Osteoblast (primary cell): ENCODE data around the gene PHYKPL. TPM values are rescaled to one million over a fixed set of nuclear protein-coding genes. Genes with fewer than 3 reads are reported as not detected.

ENCODE experiments used
- DNase-seq: peaks from one replicate; pipeline ENCODE4 v3.0.0; 2011; ENCODE audit warnings: low spot score, mixed read lengths; ENCODE audit not compliant: insufficient read length; ENCODE audit errors: missing footprints
- H2AFZ ChIP-seq: 2 replicates; pipeline ENCODE4 v1.6.0; 2011; ENCODE audit warnings: mild to moderate bottlenecking, low read length
- H3K27ac ChIP-seq: 2 replicates; pipeline ENCODE4 v1.5.1; 2011; ENCODE audit warnings: mild to moderate bottlenecking, low read depth, low read length, moderate library complexity
- H3K27me3 ChIP-seq: 2 replicates; pipeline ENCODE4 v1.6.0; 2012; ENCODE audit warnings: mild to moderate bottlenecking, control low read depth, inconsistent platforms, low read length, moderate library complexity; ENCODE audit not compliant: insufficient read depth
- H3K36me3 ChIP-seq: 2 replicates; pipeline ENCODE4 v1.5.1; 2011; ENCODE audit warnings: mild to moderate bottlenecking, low read length, control low read depth, moderate library complexity; ENCODE audit not compliant: insufficient read depth
- H3K4me1 ChIP-seq: 2 replicates; pipeline ENCODE4 v1.5.1; 2011; ENCODE audit warnings: mild to moderate bottlenecking, low read length, control low read depth, moderate library complexity; ENCODE audit not compliant: insufficient read depth
- H3K4me2 ChIP-seq: 2 replicates; pipeline ENCODE4 v1.6.0; 2011; ENCODE audit warnings: mild to moderate bottlenecking, low read length; ENCODE audit not compliant: insufficient read depth
- H3K4me3 ChIP-seq: fragments of 200-600 bp; sonication (generic); 3 replicates; pipeline ENCODE4 v1.5.1; 2012; ENCODE audit warnings: mild to moderate bottlenecking, low read length, inconsistent platforms; ENCODE audit not compliant: insufficient read depth
- H3K79me2 ChIP-seq: 2 replicates; pipeline ENCODE4 v1.6.0; 2012; ENCODE audit warnings: mild to moderate bottlenecking, low read length, control low read depth, inconsistent platforms; ENCODE audit not compliant: insufficient read depth
- H3K9me3 ChIP-seq: 2 replicates; pipeline ENCODE4 v1.5.1; 2011; ENCODE audit warnings: low read depth, low read length, control low read depth
- H4K20me1 ChIP-seq: 2 replicates; pipeline ENCODE4 v1.6.0; 2012; ENCODE audit warnings: mild to moderate bottlenecking, low read length, control low read depth; ENCODE audit not compliant: insufficient read depth
- total RNA-seq: library from RNA; depleted of rRNA; stranded (reverse); fragments of >200 nt; gene quantifications from 2 replicates; pipeline ENCODE4 v1.2.3, GENCODE V29; 2012
- TF ChIP-seq, protein P1 (sequence below): IDR thresholded peaks from 2 replicates; pipeline ENCODE4 v1.5.1; 2011; ENCODE audit warnings: mild to moderate bottlenecking, low read depth, low read length, moderate library complexity; ENCODE audit errors: extremely low read depth

PHYKPL gene
- total RNA-seq, 1 donor = 35.1 TPM

DNA sequence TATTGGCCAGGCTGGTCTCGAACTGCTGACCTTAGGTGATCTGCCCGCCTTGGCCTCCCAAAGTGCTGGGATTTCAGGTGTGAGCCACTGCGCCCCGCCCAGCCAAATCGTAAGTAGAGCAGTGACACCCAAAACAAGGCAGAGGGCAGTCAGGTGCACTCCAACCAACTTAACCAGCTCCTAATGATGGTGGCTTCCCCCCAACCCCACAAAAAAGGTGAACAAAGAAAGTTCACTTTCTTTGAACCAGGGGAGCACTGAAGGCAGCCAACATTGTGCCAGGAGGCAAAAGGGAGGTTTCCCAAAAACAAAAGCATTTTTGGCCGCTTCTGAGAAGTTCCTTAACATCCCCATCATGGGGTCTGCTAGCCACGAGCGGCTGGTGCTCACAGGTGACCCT, 55.0 kb downstream of the PHYKPL start:
- Histone ChIP-seq H4K20me1 (no peaks in the 10 kb centered on the region), H3K79me2 (no peaks in the 10 kb centered on the region), H3K27ac (no peak overlapping the region), H3K27me3 (no peaks in the 10 kb centered on the region), H2AFZ (no peak overlapping the region), H3K4me3 (no peak overlapping the region), H3K4me1 (no peaks in the 10 kb centered on the region), H3K4me2 (no peak overlapping the region), H3K9me3 (no peaks in the 10 kb centered on the region), H3K36me3 (no peaks in the 10 kb centered on the region)
- DNase-seq = no peak
- TF ChIP-seq, protein P1, sequence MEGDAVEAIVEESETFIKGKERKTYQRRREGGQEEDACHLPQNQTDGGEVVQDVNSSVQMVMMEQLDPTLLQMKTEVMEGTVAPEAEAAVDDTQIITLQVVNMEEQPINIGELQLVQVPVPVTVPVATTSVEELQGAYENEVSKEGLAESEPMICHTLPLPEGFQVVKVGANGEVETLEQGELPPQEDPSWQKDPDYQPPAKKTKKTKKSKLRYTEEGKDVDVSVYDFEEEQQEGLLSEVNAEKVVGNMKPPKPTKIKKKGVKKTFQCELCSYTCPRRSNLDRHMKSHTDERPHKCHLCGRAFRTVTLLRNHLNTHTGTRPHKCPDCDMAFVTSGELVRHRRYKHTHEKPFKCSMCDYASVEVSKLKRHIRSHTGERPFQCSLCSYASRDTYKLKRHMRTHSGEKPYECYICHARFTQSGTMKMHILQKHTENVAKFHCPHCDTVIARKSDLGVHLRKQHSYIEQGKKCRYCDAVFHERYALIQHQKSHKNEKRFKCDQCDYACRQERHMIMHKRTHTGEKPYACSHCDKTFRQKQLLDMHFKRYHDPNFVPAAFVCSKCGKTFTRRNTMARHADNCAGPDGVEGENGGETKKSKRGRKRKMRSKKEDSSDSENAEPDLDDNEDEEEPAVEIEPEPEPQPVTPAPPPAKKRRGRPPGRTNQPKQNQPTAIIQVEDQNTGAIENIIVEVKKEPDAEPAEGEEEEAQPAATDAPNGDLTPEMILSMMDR = no peak

DNA sequence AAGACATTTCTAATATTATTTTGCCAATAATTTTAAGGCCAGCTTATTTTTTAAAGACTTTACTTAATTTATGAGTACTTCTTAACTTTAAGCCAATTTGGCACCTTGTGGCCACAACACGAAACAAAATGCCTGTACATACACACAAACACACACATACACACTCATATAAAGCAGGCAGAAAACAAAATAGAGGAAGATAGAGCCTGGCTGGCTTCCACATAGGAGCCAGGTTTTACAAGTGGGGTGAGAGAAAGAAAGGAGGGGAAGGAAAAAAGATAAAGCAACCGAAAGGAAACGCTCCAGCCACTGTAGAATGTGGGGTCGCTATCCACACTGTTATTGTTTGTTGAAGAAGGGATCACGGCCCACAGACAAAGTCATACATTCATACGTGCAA, 55.8 kb downstream of the PHYKPL start:
- Histone ChIP-seq H2AFZ (no peak overlapping the region), H4K20me1 (no peaks in the 10 kb centered on the region), H3K27ac (no peak overlapping the region), H3K79me2 (no peaks in the 10 kb centered on the region), H3K4me3 (no peak overlapping the region), H3K27me3 (no peaks in the 10 kb centered on the region), H3K36me3 (no peaks in the 10 kb centered on the region), H3K4me2 (no peak overlapping the region), H3K4me1 (no peaks in the 10 kb centered on the region), H3K9me3 (no peaks in the 10 kb centered on the region)
- TF ChIP-seq, protein P1 = no peak
- no peak for DNase-seq

DNA sequence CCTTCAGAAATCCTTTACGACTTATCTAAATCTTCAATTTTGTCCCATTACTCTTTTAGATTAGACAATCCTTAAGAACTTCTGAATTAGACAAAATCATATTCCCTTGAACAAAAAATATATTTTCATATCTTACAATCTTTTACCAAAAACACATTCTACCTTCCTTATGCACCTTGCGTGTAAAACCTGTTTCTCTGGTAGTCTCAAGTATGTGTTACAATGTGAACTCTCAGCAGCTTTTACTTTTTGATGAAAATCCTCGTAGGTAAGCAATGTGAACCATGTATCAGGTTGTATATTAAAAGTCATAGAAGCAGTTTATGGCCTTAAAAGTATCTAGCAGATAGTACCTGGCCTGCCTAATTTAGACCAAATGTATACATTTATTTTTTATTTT, 58.1 kb downstream of the PHYKPL start:
- peaks cover 7% of the 10 kb centered on the region for H3K27me3 ChIP-seq
- H2AFZ ChIP-seq = no peak overlapping the region
- no peaks in the 10 kb centered on the region for H3K36me3 ChIP-seq
- H3K27ac ChIP-seq = no peak overlapping the region
- DNase-seq = no peak
- no peaks in the 10 kb centered on the region for H3K9me3 ChIP-seq
- H3K4me1 ChIP-seq = no peaks in the 10 kb centered on the region
- no peaks in the 10 kb centered on the region for H3K79me2 ChIP-seq
- no peak overlapping the region for H3K4me2 ChIP-seq
- TF ChIP-seq, protein P1 = no peak
- H4K20me1 ChIP-seq = no peaks in the 10 kb centered on the region
- H3K4me3 ChIP-seq = no peak overlapping the region

GRCh38 chr5:178170455-178170854, 62.1 kb downstream of the PHYKPL start:
- Histone ChIP-seq H3K4me3 (no peak overlapping the region), H3K9me3 (no peaks in the 10 kb centered on the region), H3K79me2 (no peaks in the 10 kb centered on the region), H4K20me1 (no peaks in the 10 kb centered on the region), H2AFZ (no peak overlapping the region), H3K27ac (no peak overlapping the region), H3K36me3 (no peaks in the 10 kb centered on the region), H3K4me1 (no peaks in the 10 kb centered on the region), H3K27me3 (peaks cover 24% of the 10 kb centered on the region), H3K4me2 (no peak overlapping the region)
- TF ChIP-seq, protein P1 = no peak
- DNase-seq = no peak
